ENCODE data around the gene ADORA1.

ADORA1 gene

DNA sequence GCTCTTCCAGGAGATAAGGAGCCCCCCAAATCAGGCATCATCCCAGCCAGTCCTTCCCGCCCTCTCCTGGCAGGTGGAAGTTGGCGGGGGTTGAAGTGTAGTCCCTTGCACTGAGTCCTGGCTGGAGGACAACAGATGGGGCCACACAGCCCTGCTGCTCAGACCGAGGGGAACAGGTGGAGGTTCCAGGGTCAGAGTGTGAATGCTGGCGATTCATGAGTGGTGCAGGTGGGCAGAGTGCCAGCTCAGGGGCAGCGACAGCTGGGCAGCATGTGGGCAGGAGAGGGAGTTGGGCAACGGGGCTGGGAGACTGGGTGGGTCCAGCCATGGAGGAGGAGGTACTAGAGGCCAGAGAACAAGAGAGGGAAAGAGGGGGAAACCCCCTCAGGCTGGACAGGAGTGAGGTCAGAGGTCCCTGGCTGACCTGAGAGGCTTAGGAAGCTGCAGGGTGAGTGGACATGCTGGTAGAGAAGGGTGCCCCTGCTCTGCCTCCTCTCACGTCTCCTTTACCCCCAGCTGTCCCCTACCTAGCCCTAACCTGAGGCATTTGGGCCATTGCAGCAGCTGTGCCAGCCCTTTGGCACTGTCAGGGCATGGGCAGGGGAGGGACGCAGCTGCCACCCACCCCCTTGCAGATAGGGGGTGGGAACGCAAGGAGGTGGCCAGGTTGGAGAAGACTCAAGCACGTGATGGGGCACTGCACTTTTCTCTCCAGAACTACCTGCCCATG, 11.3 kb upstream of the ADORA1 start:
- DNase-seq (ENCODE audit: extremely low read depth, low read depth) = no peak
- TF ChIP-seq, protein P1, sequence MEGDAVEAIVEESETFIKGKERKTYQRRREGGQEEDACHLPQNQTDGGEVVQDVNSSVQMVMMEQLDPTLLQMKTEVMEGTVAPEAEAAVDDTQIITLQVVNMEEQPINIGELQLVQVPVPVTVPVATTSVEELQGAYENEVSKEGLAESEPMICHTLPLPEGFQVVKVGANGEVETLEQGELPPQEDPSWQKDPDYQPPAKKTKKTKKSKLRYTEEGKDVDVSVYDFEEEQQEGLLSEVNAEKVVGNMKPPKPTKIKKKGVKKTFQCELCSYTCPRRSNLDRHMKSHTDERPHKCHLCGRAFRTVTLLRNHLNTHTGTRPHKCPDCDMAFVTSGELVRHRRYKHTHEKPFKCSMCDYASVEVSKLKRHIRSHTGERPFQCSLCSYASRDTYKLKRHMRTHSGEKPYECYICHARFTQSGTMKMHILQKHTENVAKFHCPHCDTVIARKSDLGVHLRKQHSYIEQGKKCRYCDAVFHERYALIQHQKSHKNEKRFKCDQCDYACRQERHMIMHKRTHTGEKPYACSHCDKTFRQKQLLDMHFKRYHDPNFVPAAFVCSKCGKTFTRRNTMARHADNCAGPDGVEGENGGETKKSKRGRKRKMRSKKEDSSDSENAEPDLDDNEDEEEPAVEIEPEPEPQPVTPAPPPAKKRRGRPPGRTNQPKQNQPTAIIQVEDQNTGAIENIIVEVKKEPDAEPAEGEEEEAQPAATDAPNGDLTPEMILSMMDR (IDR thresholded peaks at IDR 0.05; ENCODE audit: low read depth, low read length) = no peak

DNA sequence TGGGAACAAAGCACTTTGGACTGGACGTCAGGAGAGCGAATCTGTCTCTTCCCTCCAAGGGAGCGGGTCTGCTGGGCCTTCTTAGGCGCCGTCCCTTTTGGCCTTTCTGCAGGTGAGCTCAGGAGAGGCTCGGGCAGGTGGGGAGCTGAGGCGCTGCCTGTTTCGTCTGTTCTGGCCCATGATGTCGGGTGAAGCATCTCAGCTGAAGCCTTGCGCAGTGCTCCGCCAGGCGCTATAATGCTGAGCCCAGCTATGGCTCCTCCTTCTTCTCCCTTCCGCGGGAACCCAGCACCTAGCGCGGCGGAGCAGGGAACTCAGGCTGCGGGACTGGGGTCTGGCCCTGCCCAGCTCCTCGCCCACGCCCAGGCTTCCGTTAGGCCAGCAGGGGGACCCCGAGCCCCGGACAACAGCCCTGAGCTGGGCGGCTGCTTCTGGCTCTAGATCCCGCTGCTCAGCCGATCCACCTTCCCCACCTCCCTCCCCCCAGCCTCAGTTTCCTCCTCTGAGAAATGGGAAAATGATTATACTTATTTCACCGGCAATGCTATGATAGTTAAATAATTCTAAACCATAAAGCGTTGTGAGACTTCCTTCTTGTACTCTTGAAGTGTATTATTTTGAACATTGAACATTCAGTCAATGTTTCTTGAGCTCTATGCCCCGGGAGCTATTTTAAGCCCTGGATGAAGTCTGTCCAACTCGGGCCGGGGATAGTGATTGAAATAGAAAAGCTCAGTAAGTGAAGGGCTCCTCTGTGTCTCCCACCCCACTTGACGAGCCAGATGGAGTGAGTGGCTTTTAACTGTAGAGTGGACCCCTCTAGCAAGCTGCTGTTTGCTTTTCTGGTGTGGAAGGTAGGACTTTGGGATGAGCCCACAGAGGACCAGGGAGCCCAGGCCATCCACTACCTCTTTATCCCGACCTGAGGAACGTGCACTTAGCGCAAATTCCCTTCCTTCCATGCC, 9.6 kb upstream of the ADORA1 start:
- peak; percentile 22 for DNase-seq (ENCODE audit: extremely low read depth, low read depth)
- TF ChIP-seq, protein P1 (IDR thresholded peaks at IDR 0.05; ENCODE audit: low read depth, low read length) = peak; percentile 85

DNA sequence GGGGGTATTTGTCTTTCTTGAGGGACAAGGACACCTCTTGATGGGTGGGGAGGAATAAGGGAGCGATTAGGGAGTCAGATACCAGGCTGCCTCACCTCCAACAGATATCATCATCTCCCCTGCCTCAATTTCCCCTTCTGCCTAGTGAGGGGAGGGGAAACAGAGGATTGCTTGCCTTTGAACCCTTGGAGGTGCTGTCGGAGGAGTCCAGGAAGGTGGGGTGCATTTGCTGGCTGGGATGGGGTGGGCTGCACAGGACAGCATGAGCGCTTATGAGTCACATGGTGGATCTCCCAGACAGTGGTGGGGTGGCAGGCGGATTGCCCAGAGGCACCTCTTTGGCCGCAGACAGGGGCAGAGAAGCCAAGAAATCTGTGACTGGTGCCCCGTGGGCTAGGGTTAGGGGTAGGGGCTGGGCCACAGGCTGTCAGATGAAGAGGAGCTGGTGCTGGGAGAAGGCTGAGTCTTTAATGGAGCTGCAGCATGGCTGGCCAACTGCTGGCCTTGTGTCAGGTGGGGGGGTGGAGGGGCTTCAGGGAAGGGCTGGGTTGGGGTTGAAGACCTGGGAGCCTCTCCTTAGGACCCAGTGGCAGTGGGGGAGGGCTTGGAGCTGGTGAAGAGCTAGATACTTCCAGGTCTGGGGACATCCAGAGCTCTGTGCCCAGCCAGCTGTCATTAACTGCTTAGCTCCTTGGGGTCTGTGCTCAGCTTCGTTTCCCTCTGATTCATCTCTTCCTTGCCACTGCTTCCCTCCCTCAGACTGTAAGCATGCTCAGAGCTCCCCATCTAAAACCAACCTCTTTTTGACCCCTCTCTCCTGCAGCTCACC, 7.0 kb upstream of the ADORA1 start:
- TF ChIP-seq, protein P1 (IDR thresholded peaks at IDR 0.05; ENCODE audit: low read depth, low read length) = no peak
- DNase-seq (ENCODE audit: extremely low read depth, low read depth) = no peak

DNA sequence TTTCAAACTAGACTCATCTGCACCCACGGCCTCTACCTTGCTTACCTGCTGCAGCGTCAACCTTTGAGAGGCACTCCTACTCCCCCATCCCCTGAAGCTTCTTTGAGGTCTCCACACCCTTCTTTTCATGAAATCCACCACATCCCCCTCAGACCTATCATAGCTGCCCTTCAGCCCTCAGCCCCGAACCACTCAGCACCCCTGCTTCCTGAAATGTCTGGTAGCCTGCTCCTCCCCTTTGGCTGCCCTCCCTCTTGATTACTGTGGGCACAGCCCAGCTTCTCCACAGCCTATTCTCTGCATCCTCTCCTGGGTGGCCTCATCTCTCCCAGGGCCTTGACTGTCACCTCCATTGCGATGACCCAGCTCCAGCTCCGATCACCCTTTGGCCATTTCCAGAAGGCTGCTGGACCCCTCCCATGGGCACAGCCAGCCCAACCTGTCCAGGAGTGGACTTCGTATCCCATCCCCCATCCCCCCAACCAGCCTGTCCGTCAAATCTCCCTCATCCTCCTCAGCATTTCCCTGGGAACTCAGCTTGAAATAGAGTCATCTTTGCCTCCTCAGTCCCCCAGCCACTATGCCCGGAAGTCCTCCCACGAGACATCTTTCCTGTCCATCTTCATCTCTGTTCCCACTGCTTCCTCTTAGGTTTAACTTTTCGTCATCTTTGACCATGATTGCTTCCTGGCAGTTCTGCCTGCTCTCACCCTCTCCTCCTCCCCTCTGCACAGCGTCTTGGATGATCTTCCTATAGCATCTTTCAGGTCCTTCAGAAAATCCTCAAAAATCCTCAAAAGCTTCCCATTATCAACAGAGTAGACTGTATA, 6.1 kb upstream of the ADORA1 start:
- DNase-seq (ENCODE audit: extremely low read depth, low read depth) = no peak

DNA sequence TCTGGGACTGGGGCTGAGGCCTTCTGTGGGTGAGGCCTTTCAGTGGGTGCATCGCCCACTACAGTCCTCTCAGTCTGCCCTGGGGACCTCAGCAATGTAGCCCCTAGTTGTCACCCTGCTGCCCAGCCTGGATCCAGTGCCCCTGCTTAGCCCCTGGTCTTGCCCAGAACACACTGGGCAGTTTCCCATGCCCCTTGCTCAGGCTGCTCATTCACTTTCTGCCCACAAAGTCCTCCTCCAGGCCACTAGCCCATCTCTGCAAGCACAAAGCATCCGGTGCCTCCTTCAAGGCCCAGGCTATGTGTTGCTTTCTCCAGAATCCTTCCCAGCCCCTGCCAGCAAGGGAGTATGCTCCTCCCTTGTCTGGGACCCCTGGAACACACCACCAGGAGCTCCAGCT, 5.4 kb upstream of the ADORA1 start:
- TF ChIP-seq, protein P1 (IDR thresholded peaks at IDR 0.05; ENCODE audit: low read depth, low read length) = no peak
- no peak for DNase-seq (ENCODE audit: extremely low read depth, low read depth)

More for the DNA sequence above, 6.1 kb upstream of the ADORA1 start:
- TF ChIP-seq, protein P1 (IDR thresholded peaks at IDR 0.05; ENCODE audit: low read depth, low read length) = no peak

DNA sequence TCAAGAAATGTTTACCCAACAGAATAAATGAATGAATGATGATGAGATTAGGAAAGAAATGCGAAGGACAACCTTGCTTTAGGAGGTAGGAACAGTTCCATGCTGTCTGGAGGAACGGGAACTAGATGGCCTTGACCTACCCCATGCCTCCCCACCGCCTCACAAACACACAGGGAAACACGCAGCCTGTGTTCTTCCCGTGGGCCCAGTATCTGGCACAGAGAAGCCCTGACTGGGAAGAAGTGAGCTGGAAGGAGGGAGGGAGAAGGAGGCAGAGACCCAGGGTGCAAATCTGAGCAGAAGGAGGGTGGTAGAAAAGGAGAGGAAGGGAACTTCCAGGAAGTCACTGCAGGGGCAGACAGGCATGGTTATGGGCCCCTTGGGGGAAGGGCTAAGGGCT, 3.5 kb upstream of the ADORA1 start:
- TF ChIP-seq, protein P1 (IDR thresholded peaks at IDR 0.05; ENCODE audit: low read depth, low read length) = no peak
- DNase-seq (ENCODE audit: extremely low read depth, low read depth) = no peak

Measured in AG09319 (cell line).